ENCODE measurements around the gene GPR146. TPM values are rescaled to one million over a fixed set of nuclear protein-coding genes. Genes with fewer than 3 reads are reported as not detected.

GPR146 gene, protein sequence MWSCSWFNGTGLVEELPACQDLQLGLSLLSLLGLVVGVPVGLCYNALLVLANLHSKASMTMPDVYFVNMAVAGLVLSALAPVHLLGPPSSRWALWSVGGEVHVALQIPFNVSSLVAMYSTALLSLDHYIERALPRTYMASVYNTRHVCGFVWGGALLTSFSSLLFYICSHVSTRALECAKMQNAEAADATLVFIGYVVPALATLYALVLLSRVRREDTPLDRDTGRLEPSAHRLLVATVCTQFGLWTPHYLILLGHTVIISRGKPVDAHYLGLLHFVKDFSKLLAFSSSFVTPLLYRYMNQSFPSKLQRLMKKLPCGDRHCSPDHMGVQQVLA
- 1.7 TPM for polyA plus RNA-seq (2013, experiment 1 of 2)
- 1.5 TPM for polyA plus RNA-seq (2013, experiment 2 of 2)

DNA sequence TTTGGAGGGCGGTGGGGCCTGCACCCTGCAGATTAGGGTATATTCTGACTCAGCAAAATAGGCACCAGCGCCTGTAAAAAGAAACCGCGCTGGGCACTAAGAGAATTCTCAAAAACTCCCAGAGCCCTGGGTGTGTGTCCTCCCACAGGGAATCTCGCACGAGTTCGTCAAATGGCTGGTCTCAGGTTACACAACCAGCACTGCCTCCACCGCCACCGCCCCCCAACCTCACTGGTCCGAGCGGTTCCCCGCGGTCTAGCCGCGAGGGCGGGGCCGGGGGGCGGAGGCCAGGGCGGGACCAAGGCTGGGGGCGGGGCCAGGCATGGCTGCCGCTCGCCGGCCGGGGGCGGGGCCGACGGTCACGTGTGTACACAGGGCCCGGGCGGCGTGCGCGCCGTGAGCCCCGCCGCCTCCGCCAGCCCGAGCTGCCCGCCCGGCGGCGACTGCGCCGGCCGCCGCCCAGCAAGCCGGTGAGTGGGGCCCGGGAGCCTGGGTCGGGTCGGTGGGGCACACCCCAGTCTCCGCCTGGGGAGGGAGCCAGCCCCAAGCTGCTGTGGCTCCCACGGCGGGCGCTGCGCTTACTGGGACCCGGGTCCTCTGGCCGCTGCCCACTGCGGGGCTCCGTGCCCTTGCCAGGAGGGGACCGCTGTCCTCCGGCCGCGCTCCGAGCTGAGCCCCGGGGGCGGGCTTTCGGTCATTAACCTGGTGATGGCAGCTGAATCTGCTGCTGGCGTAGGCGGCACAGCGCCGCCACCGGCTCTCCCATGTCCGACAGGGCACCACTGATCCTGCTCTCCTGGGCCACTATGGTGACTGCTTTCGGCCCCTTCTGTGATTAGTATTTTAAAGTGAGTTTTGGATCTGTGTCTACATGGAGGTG lies at the start of gene GPR146:
GPR146 (plus strand) TSS at position 358 of the 880 bp plus-strand sequence. CDS start 12,970 bp downstream, outside the sequence.
- peak; percentile 97 for DNase-seq (ENCODE audit: low spot score)
- Histone ChIP-seq H3K4me2 (ENCODE audit: insufficient read depth, low read length, poor library complexity, severe bottlenecking) (peak within 1 kb of the TSS; percentile 96), H3K18ac (ENCODE audit: low read length) (peak within 1 kb of the TSS; percentile 94), H3K27ac (replicated peaks; ENCODE audit: low read length) (peak within 1 kb of the TSS; percentile 94), H3K4me3 (ENCODE audit: low read length in 2 of 2) (peak within 1 kb of the TSS; percentile 53 to 83), H3K9ac (ENCODE audit: low read depth, low read length, poor library complexity) (peak within 1 kb of the TSS; percentile 78), H3K4ac (ENCODE audit: low read length) (peak within 1 kb of the TSS; percentile 84), H3K79me1 (ENCODE audit: low read depth, low read length) (peaks cover 9% of the 10 kb centered on the region), H2BK12ac (ENCODE audit: low read length) (peak within 1 kb of the TSS; percentile 91), H2AK5ac (ENCODE audit: low read depth, low read length) (peak within 1 kb of the TSS; percentile 94), H3K36me3 (replicated peaks in 1 of 2; ENCODE audit: control insufficient read depth in 2 of 2, insufficient read depth in 2 of 2, low read length in 2 of 2) (no peaks in the 10 kb centered on the region), H3K23ac (ENCODE audit: low read depth, low read length, poor library complexity) (peak within 1 kb of the TSS; percentile 8), H3K27me3 (ENCODE audit: control insufficient read depth in 3 of 3, insufficient read depth in 3 of 3, low read depth in 1 of 3, low read length in 3 of 3) (no peaks in the 10 kb centered on the region), H3K9me3 (replicated peaks in 1 of 2; ENCODE audit: control insufficient read depth in 2 of 2, insufficient read depth in 1 of 2, low read depth in 1 of 2, low read length in 2 of 2) (peaks cover 0 to 1% of the 10 kb centered on the region in 2 donors), H2BK15ac (ENCODE audit: low read length) (peak within 1 kb of the TSS; percentile 82), H4K8ac (ENCODE audit: low read depth, low read length) (peak within 1 kb of the TSS; percentile 17), H2AFZ (ENCODE audit: low read length) (peak within 1 kb of the TSS; percentile 83), H3K4me1 (ENCODE audit: control insufficient read depth in 2 of 2, insufficient read depth in 1 of 2, low read depth in 1 of 2, low read length in 2 of 2) (peaks cover 23 to 31% of the 10 kb centered on the region in 2 donors), H2BK120ac (ENCODE audit: low read depth, low read length) (peak within 1 kb of the TSS; percentile 56), H4K91ac (ENCODE audit: low read depth, low read length, poor library complexity) (peak within 1 kb of the TSS; percentile 95), H3K14ac (ENCODE audit: low read length) (no peak within 1 kb of the TSS), H2BK5ac (ENCODE audit: low read length) (peak within 1 kb of the TSS; percentile 46)
- WGBS, 2 donors (ENCODE audit: extremely low coverage in 2 of 2, insufficient read length in 2 of 2, insufficient replicate concordance in 1 of 2), result no CpG with 5 or more reads among the region's 74 CpGs

GRCh38 chr7:994592-995308 lies 49.6 kb upstream of the GPR146 start:
- Histone ChIP-seq H3K23ac (ENCODE audit: low read depth, low read length, poor library complexity) (peak overlapping the region; percentile 34), H3K79me1 (ENCODE audit: low read depth, low read length) (peaks cover 2% of the 10 kb centered on the region), H3K9me3 (replicated peaks in 1 of 2; ENCODE audit: control insufficient read depth in 2 of 2, insufficient read depth in 1 of 2, low read depth in 1 of 2, low read length in 2 of 2) (no peaks in the 10 kb centered on the region), H3K4ac (ENCODE audit: low read length) (no peak overlapping the region), H3K18ac (ENCODE audit: low read length) (no peak overlapping the region), H3K27me3 (ENCODE audit: control insufficient read depth in 3 of 3, insufficient read depth in 3 of 3, low read depth in 1 of 3, low read length in 3 of 3) (no peaks in the 10 kb centered on the region), H3K4me1 (ENCODE audit: control insufficient read depth in 2 of 2, insufficient read depth in 1 of 2, low read depth in 1 of 2, low read length in 2 of 2) (peaks cover 8 to 11% of the 10 kb centered on the region in 2 donors), H3K4me2 (ENCODE audit: insufficient read depth, low read length, poor library complexity, severe bottlenecking) (no peak overlapping the region), H4K91ac (ENCODE audit: low read depth, low read length, poor library complexity) (no peak overlapping the region), H3K9ac (ENCODE audit: low read depth, low read length, poor library complexity) (no peak overlapping the region), H2BK12ac (ENCODE audit: low read length) (no peak overlapping the region), H4K8ac (ENCODE audit: low read depth, low read length) (peak overlapping the region; percentile 52), H2BK120ac (ENCODE audit: low read depth, low read length) (no peak overlapping the region), H2BK5ac (ENCODE audit: low read length) (no peak overlapping the region), H2BK15ac (ENCODE audit: low read length) (no peak overlapping the region), H3K36me3 (replicated peaks in 1 of 2; ENCODE audit: control insufficient read depth in 2 of 2, insufficient read depth in 2 of 2, low read length in 2 of 2) (peaks cover 10 to 43% of the 10 kb centered on the region in 2 donors), H3K4me3 (ENCODE audit: low read length in 2 of 2) (no peak overlapping the region), H2AK5ac (ENCODE audit: low read depth, low read length) (no peak overlapping the region), H2AFZ (ENCODE audit: low read length) (no peak overlapping the region), H3K14ac (ENCODE audit: low read length) (no peak overlapping the region), H3K27ac (replicated peaks; ENCODE audit: low read length) (no peak overlapping the region)
- WGBS, 2 donors (ENCODE audit: extremely low coverage in 2 of 2, insufficient read length in 2 of 2, insufficient replicate concordance in 1 of 2), result no CpG with 5 or more reads among the region's 28 CpGs
- no peak for DNase-seq (ENCODE audit: low spot score)

- H3K14ac ChIP-seq (ENCODE audit: low read length), result no peak overlapping the region
- H2BK5ac ChIP-seq (ENCODE audit: low read length), result no peak overlapping the region
- H4K91ac ChIP-seq (ENCODE audit: low read depth, low read length, poor library complexity), result no peak overlapping the region
- H3K4me3 ChIP-seq (ENCODE audit: low read length in 2 of 2), result no peak overlapping the region
- H3K23ac ChIP-seq (ENCODE audit: low read depth, low read length, poor library complexity), result no peak overlapping the region
- no peaks in the 10 kb centered on the region for H3K27me3 ChIP-seq (ENCODE audit: control insufficient read depth in 3 of 3, insufficient read depth in 3 of 3, low read depth in 1 of 3, low read length in 3 of 3)
- H3K4me1 ChIP-seq (ENCODE audit: control insufficient read depth in 2 of 2, insufficient read depth in 1 of 2, low read depth in 1 of 2, low read length in 2 of 2), result peaks cover 8 to 13% of the 10 kb centered on the region in 2 donors
- H4K8ac ChIP-seq (ENCODE audit: low read depth, low read length), result no peak overlapping the region
- H2BK12ac ChIP-seq (ENCODE audit: low read length), result no peak overlapping the region
- no peak overlapping the region for H2BK15ac ChIP-seq (ENCODE audit: low read length)
- peaks cover 2% of the 10 kb centered on the region for H3K79me1 ChIP-seq (ENCODE audit: low read depth, low read length)
- H3K4me2 ChIP-seq (ENCODE audit: insufficient read depth, low read length, poor library complexity, severe bottlenecking), result no peak overlapping the region
- no peak overlapping the region for H2AFZ ChIP-seq (ENCODE audit: low read length)
- no peak overlapping the region for H2BK120ac ChIP-seq (ENCODE audit: low read depth, low read length)
- H3K4ac ChIP-seq (ENCODE audit: low read length), result no peak overlapping the region
- H3K9me3 ChIP-seq (replicated peaks in 1 of 2; ENCODE audit: control insufficient read depth in 2 of 2, insufficient read depth in 1 of 2, low read depth in 1 of 2, low read length in 2 of 2), result no peaks in the 10 kb centered on the region
- H2AK5ac ChIP-seq (ENCODE audit: low read depth, low read length), result no peak overlapping the region
- H3K36me3 ChIP-seq (replicated peaks in 1 of 2; ENCODE audit: control insufficient read depth in 2 of 2, insufficient read depth in 2 of 2, low read length in 2 of 2), result peaks cover 10 to 49% of the 10 kb centered on the region in 2 donors
- no peak for DNase-seq (ENCODE audit: low spot score)
- H3K9ac ChIP-seq (ENCODE audit: low read depth, low read length, poor library complexity), result no peak overlapping the region
- WGBS, 2 donors (ENCODE audit: extremely low coverage in 2 of 2, insufficient read length in 2 of 2, insufficient replicate concordance in 1 of 2), result no CpG with 5 or more reads among the region's 14 CpGs
- no peak overlapping the region for H3K27ac ChIP-seq (replicated peaks; ENCODE audit: low read length)
- peak overlapping the region; percentile 19 for H3K18ac ChIP-seq (ENCODE audit: low read length)
Observed at GRCh38 chr7:995571-995970, 48.8 kb upstream of the GPR146 start.
